ENCODE measurements around the gene SHC2.

SHC2 gene

GRCh38 chr19:369876-370275, 91.0 kb downstream of the SHC2 start:
- no peak for DNase-seq

DNA sequence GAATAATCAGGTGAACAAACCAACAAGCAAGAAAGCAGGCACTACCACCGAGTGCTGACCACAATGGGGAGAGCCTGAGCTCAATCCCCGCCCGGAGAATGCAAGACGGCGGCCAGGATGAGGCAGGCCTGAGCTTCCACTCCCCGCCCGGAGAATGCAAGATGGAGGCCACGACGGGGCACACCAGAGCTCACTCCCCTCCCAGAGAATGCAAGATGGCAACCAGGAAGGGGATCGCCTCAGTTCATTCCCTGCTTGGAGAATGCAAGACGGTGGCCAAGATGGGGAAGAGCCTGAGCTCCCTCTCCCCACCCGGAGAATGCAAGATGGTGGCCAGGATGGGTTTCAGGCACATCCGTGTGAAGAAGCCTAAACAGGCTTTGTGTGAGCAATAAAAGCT, 91.6 kb downstream of the SHC2 start:
- DNase-seq, result no peak

DNA sequence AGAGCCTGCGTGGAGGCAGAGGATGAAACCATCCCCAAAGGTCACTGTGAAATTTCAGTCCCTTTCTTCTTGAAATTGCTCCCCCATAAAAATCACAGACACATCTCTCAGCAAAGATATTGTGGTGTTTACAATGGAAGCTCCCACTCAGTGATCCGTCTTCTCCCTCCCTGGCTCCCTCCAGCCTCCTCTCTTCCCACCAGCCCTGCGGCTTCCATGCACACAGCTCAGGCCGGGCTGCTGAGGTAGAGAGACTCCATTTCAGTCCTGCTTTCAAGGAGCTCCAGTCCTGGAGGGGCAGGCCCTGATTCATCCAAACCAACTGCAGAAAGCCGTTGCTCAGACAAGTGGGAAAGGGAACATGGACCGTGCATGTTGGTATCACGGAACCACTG, 92.2 kb downstream of the SHC2 start:
- DNase-seq, result no peak

GRCh38 chr19:367963-368629, 92.7 kb downstream of the SHC2 start:
- DNase-seq, result no peak

DNA sequence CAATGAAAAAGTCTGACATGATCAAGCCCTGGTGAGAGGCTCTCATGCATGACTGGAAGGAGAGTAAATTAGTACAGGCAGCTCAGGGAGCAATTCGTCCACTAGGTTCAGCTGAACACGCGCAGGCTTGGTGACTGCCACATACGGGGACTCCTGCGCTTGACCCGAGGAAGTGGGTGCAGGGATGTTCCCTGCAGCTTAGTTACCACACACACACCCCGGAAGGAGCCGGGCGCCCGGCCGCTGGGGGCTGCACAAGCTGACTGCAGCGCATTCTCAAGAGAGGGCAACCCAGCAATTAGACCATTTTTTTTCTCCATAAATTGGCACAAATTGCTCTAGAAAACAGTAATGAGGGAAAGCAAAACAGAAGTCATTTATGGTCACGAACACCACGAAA, 93.3 kb downstream of the SHC2 start:
- no peak for DNase-seq

DNA sequence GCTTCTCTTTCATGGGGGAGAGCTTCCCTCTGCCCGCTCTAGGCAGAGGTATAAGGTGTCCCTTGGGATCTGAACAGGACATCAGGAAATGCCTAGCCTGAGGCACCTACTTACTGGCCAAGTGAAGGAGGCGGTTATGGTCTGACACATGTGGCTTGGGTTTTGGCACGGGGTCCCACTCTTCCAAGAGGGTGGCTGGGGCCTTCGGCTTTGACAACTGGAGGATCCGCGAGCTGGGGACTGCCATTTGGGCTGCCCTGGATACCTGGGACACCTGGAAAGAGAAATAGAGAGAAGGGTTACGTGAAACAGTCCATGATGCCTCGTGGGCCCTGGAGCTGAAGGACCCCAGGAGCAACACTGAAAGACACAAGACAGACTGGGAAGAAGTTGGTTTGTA, 93.9 kb downstream of the SHC2 start:
- DNase-seq, result no peak
